Esophagus muscularis mucosa (tissue), 4 donors: Measurements from ENCODE around the gene MDGA2. TPM values are rescaled to one million over a fixed set of nuclear protein-coding genes. Genes with fewer than 3 reads are reported as not detected.
"Not testable (repeated sequence)": the region's sequence is repeated elsewhere in the genome, so short reads cannot be mapped to it uniquely, and the experiment has no call there.

ENCODE experiments used
- DNase-seq: peaks from one replicate; pipeline ENCODE4 v3.0.0-alpha.2; 2017; ENCODE audit errors: extremely low spot score
- H3K27ac ChIP-seq, 4 donors: fragments of 200-600 bp; sonication (generic); replicated peaks in 1 of 4; 1 replicate in 3 of 4; 2 replicates in 1 of 4; pipeline ENCODE4 v1.5.1; 2016 to 2019; ENCODE audit warnings: mild to moderate bottlenecking in 1 of 4
- H3K27me3 ChIP-seq, 4 donors: fragments of 200-600 bp; sonication (generic); one replicate each; pipeline versions ENCODE4 v1.5.1 to v1.6.0; 2016 to 2019
- H3K36me3 ChIP-seq, 4 donors: fragments of 200-600 bp; sonication (generic); one replicate each; pipeline ENCODE4 v1.5.1; 2016 to 2019
- H3K4me1 ChIP-seq, 4 donors: fragments of 200-600 bp; sonication (generic); one replicate each; pipeline ENCODE4 v1.5.1; 2016 to 2019
- H3K4me3 ChIP-seq, 4 donors: fragments of 200-600 bp; sonication (generic); 1 replicate in 2 of 4; 2 replicates in 2 of 4; pipeline ENCODE4 v1.5.1; 2016 to 2019; ENCODE audit warnings: mild to moderate bottlenecking in 4 of 4, moderate library complexity in 1 of 4
- H3K9me3 ChIP-seq, 4 donors: fragments of 200-600 bp; sonication (generic); 1 replicate in 3 of 4; 2 replicates in 1 of 4; pipeline ENCODE4 v1.5.1; 2016 to 2019
- CTCF ChIP-seq, 3 experiments: fragments of 200-600 bp in 2 of 3; fragments of 450-650 bp in 1 of 3; sonication (generic) in 2 of 3; IDR thresholded peaks; one replicate each; pipeline ENCODE4 v1.5.1; 2017 to 2019; ENCODE audit warnings: antibody characterized with exemption in 3 of 3, mild to moderate bottlenecking in 2 of 3, moderate library complexity in 1 of 3
- EP300 ChIP-seq: sonication (generic); formaldehyde crosslinking; IDR thresholded peaks from one replicate; pipeline ENCODE4 v1.6.1; 2017; ENCODE audit warnings: antibody characterized with exemption
- POLR2A ChIP-seq: fragments of 450-650 bp; IDR thresholded peaks from one replicate; pipeline ENCODE4 v1.6.1; 2017; ENCODE audit warnings: antibody characterized with exemption, moderate library complexity, mild to moderate bottlenecking, low read depth
- POLR2AphosphoS5 ChIP-seq, 2 donors: sonication (generic); formaldehyde crosslinking; IDR thresholded peaks; one replicate each; pipeline ENCODE4 v1.6.1; 2017; ENCODE audit warnings: antibody characterized with exemption in 2 of 2
- WGBS: methylation state at CpG from one replicate; pipeline ENCODE4 v1.1.5; 2018; 5-methylcytosine and 5-hydroxymethylcytosine counted together
- intact Hi-C: fragments of 100-400 bp; cut with DNase I; formaldehyde crosslinking; loops from one replicate; pipeline ENCODE4 v1.15.1; 2023
- total RNA-seq, 4 donors: library from RNA; depleted of rRNA; stranded (reverse); fragments of >200 nt; gene quantifications; one replicate each; pipeline versions ENCODE4 v1.1.0 to v1.2.1, GENCODE V29; 2016

Gene MDGA2
- total RNA-seq, 4 donors from 2014 or later, result under 0.01 TPM; not detected in 3

GRCh38 chr14:46920542-46920941 is 754.9 kb downstream of the MDGA2 start:
- H3K36me3 ChIP-seq, result no peaks in the 10 kb centered on the region
- no peak overlapping the region for H3K27ac ChIP-seq
- intact Hi-C loops, result no loop called here
- WGBS, result 90% methylated on average over 3 of the region's 3 CpGs
- no peaks in the 10 kb centered on the region for H3K4me1 ChIP-seq
- TF ChIP-seq CTCF (IDR thresholded peaks at IDR 0.05) (no peak), POLR2A (no peak), POLR2AphosphoS5 (IDR thresholded peaks at IDR 0.05) (no peak), EP300 (no peak)
- H3K4me3 ChIP-seq, result no peak overlapping the region
- H3K27me3 ChIP-seq, result no peaks in the 10 kb centered on the region
- H3K9me3 ChIP-seq, result no peaks in the 10 kb centered on the region
- no peak for DNase-seq

DNA sequence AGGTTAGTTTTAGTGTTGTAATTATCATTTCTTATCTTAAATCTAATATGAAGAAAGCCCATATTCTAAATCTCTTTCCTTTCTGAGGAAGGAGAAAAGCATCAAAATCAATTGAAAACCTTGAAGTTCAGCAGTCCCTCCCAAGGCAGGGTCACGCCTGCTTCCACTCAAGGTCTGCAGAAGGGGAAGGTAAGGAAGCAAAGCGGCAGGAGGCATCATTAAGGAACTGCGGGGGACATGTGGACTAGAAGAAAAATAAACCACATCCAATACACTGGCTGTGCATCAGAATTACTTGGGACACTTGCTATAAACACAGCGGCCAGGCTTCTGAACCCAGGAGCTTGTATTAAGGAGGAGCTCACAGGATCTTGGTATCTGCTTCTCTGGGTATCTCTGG is 759.9 kb downstream of the MDGA2 start:
- H3K27ac ChIP-seq, H3K27me3 ChIP-seq, H3K36me3 ChIP-seq, H3K9me3 ChIP-seq, H3K4me1 ChIP-seq, intact Hi-C loops, DNase-seq, H3K4me3 ChIP-seq: not testable (repeated sequence)
- 57% methylated on average over 4 of the region's 4 CpGs for WGBS

- intact Hi-C loops, result no loop called here
- Histone ChIP-seq H3K36me3 (no peaks in the 10 kb centered on the region), H3K9me3 (no peaks in the 10 kb centered on the region), H3K4me1 (no peaks in the 10 kb centered on the region), H3K4me3 (no peak overlapping the region), H3K27ac (no peak overlapping the region), H3K27me3 (no peaks in the 10 kb centered on the region)
- TF ChIP-seq CTCF (IDR thresholded peaks at IDR 0.05), result no peak
- TF ChIP-seq EP300, result no peak
- TF ChIP-seq POLR2A, result no peak
- no peak for TF ChIP-seq POLR2AphosphoS5 (IDR thresholded peaks at IDR 0.05)
- no peak for DNase-seq
- 59% methylated on average over 6 of the region's 6 CpGs for WGBS
Observed at GRCh38 chr14:46902837-46903236, 772.6 kb downstream of the MDGA2 start.

GRCh38 chr14:46894476-46894875 is 780.9 kb downstream of the MDGA2 start:
- Histone ChIP-seq H3K4me1 (no peaks in the 10 kb centered on the region), H3K27me3 (no peaks in the 10 kb centered on the region), H3K9me3 (no peaks in the 10 kb centered on the region), H3K27ac (no peak overlapping the region), H3K36me3 (no peaks in the 10 kb centered on the region), H3K4me3 (no peak overlapping the region)
- no peak for TF ChIP-seq CTCF (IDR thresholded peaks at IDR 0.05)
- TF ChIP-seq POLR2AphosphoS5 (IDR thresholded peaks at IDR 0.05), result no peak
- TF ChIP-seq POLR2A, result no peak
- intact Hi-C loops, result no loop called here
- no peak for DNase-seq

DNA sequence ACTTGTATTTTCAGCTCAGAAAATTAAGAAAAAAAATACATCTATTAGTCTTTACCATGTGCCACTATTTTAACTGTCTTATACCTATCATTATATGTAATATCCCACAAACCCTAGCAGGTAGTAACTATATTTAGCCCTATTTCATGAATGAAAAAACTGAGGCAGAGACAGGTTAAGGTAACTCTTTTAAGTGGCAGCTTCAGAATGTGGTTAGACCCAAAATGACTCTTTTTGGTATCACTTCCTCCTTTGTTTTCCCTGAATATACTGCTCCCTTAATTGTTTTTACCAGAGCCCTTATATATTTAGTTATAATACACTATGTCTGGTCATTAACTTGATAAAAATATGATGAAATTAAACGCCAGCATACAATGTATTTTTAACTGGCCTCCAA is 788.3 kb downstream of the MDGA2 start:
- WGBS, result 79% methylated on average over 1 of the region's 1 CpG
- intact Hi-C loops, result no loop called here

More for the DNA sequence above, 788.3 kb downstream of the MDGA2 start:
- no peak for TF ChIP-seq POLR2A
- no peak for TF ChIP-seq CTCF (IDR thresholded peaks at IDR 0.05)
- TF ChIP-seq POLR2AphosphoS5 (IDR thresholded peaks at IDR 0.05), result no peak
- TF ChIP-seq EP300, result no peak
- H3K4me1 ChIP-seq, result no peaks in the 10 kb centered on the region
- no peaks in the 10 kb centered on the region for H3K9me3 ChIP-seq
- DNase-seq, result no peak
- no peak overlapping the region for H3K4me3 ChIP-seq
- no peaks in the 10 kb centered on the region for H3K27me3 ChIP-seq
- H3K27ac ChIP-seq, result no peak overlapping the region
- H3K36me3 ChIP-seq, result no peaks in the 10 kb centered on the region
